DMS79 treated with DMSO at 0.1 percent for 48 hours (cell line): Measurements from ENCODE around the gene NDUFS6.
"Not testable (repeated sequence)": the region's sequence is repeated elsewhere in the genome, so short reads cannot be mapped to it uniquely, and the experiment has no call there.

Experiments used
- DNase-seq: peaks from one replicate; lab custom pipeline; 2025; lab: John Stamatoyannopoulos, UW

NDUFS6 gene

DNA sequence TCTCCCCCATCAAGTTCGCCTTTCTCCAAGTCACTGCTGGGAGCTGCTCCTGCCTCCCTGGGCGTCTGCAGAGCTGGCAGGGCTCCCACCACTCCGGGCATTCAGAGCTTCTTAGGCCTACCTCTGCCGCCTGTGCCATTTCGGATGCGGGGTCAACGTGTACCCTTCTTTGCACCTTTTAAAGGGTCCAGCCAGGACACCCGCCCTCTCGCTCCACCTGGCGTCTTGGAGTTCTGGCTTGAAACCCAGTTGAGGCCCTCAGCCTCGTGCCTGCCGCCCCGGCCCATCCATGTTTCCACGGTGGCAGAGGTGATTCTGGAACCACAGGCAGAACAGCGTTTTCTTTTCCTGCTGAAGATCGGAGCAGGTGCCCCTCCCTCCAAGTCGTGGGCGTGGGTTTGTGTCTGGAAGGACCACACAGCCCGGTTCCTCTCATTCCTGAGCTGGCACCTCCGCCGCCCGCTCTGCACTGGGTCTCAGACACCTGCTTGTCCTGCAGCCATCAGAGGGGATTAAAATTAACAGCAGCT is 32.9 kb downstream of the NDUFS6 start:
- DNase-seq = no peak

GRCh38 chr5:1834721-1835429 is 33.7 kb downstream of the NDUFS6 start:
- no peak for DNase-seq

DNA sequence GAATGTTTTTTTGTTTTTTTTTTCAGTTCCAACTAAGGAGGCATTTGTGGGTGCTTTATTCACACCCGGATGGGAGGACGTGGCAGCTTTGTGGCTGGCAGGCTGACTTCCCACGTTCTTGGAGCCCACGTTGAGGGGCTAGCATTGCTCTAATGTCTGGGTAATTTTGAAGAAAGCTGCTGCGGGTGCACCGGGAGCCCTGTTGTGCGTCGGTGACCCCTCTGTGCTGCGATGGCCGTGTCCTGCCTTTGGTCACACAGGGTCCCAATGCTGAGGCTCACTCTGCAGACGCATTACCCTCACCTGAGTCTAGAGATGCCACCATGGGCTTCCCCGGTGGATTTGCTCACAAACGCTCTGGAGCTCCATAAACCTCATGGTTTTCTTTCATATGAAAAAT is 34.2 kb downstream of the NDUFS6 start:
- DNase-seq = no peak

DNA sequence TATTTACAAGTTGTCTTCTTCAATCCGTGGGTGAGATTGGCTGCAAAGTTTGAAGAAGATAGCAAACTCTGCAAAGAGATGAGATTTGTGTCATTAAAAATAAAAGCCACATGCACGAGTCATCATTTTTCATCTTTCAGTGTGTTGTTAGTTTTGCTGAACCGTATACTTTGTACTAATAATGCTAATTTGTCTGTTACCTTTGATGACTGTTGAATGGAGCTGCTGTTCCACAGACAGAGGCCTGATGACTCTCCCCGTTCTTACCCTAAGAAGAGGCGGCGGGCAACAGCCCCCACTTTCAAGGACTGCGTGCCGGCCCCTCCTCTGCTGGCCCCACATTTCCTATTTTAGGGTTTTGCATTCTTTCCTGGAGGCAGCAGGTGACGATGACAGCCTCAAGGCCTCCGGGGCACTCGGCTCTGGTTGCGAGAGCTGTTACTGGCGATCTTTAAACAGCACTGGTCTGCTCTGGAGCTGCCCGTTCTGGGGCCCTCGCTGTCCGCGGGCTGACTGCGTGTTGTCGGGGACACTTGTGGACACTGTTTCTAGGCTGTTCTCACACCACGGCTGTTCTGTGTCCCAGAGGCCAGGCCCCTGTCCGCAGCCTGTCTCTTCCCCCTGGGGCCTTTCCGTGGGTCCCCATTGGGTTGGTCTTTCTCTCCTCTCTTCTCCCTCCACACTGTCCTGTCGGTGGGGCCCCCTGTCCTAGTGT is 35.1 kb downstream of the NDUFS6 start:
- no peak for DNase-seq

DNA sequence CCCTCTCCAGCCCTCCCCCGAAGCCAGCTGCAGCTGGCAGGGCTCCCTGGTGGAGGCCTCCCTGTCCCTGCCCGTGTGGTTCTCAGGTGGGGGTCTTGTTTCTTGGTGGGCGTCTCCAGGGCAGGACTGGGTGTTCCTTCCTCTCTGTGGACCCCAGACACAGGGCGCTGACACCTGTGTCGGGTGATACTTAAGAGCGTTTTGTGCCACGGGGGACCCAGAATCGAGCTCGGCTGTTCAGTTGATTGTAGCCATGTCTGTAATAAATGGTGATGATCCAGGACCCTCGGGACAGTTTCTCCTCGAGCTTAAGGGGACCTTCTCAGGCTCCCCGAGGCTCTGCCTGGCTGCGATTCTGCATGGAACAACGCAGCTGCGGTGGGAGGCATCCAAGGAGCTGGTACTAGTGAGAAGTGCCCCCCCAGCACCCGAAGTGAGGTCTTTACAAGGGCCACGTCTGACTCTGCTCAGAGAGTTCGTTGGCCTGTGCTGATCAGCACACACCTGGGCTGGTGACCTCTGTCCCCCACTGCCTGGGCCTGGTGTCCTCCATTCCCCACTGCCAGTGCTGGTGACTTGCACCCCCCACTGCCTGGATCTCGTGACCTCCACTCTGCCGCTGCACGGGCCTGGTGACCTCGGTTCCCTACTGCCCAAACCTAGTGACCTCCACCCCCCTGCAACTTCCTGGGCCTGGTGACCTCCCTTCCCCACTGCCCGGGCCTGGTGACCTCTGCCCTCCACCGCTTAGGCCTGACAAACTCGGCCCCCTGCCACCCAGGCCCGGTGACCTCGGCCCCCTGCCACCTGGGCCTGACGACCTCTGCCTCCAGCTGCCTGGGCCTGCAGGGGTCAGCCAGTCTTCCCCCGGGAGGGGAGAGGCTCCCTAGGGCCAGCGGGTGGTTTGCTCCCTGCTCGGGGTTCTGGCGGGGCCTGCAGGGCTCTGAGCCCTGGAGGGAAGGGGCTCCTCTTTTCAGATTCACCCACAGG is 36.0 kb downstream of the NDUFS6 start:
- no peak for DNase-seq

GRCh38 chr5:1838013-1838412 is 36.8 kb downstream of the NDUFS6 start:
- no peak for DNase-seq

GRCh38 chr5:1840071-1840547 is 38.9 kb downstream of the NDUFS6 start:
- DNase-seq = no peak

DNA sequence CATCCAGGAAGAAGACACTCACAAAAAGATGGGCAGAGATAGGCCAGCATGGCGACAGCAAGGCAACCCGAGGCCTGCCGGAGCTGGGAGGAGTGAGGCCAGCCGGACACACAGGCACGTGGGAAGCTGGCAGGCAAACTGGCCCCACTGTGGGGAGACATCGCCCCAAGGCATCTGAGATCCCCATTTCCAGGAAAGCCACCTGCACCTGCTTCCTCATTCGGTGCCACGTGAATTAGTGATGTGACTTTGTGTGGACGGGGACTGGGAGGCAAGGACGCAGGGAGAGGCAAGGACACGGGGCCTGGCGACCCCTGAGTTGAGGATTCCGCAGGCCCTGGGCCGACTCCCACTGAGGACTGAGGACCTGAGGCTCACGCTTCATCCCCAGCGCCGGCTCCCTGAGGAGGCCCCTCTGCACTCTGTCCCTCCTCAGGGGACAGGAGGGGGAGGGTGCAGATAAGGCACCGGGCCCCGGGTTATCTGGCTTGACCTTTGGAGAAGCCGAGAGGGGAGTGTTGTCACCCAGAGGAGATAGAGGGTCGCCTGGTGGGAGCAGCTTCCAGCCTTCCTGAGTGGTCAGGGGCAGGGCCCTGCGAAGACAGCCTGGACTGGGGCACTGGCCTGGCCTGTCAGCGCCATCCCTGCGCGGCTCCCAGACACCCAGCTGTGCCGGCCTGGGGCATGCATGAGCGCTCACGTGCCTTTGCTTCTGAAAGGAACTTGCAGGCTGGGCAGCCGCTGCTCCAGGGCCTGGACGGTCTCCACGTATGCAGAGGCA is 39.7 kb downstream of the NDUFS6 start:
- DNase-seq = no peak

GRCh38 chr5:1842004-1842819 is 41.0 kb downstream of the NDUFS6 start:
- no peak for DNase-seq

- DNase-seq = not testable (repeated sequence)
Observed at GRCh38 chr5:1843761-1844160, 42.6 kb downstream of the NDUFS6 start.

DNA sequence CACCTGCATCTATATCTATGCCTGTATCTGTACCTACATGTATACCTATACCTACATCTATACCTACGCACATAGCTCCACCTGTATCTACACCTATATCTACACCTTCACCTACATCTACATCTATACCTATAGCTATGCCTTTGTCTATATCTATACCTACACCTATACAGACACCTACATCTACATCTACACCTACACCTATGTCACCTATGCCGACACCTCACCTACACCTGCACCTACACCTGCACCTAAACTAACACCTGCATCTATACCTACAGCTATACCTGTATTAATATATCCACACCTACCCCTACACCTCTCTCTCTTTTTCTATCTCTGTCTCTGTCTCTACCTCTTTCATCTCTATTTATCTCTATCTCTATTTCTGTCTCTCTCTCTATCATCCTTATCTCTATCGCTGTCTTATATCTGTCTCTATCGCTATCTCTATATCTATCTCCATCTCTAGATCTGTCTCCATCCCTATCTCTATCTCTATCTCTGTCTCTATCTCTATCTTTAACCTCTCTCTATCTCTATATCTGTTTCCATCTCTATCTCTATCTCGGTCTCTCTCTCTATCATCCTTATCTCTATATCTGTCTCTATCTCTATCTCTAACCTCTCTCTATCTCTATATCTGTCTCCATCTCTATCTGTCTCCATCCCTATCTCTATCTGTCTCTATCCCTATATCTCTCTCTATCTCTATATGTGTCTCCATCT is 43.7 kb downstream of the NDUFS6 start:
- DNase-seq = no peak

GRCh38 chr5:1845696-1846095 is 44.5 kb downstream of the NDUFS6 start:
- no peak for DNase-seq

- DNase-seq = no peak
Observed at GRCh38 chr5:1846583-1846982, 45.4 kb downstream of the NDUFS6 start.

- no peak for DNase-seq
Observed at GRCh38 chr5:1847056-1847455, 45.8 kb downstream of the NDUFS6 start.

- DNase-seq = no peak
Observed at GRCh38 chr5:1847611-1848010, 46.4 kb downstream of the NDUFS6 start.

DNA sequence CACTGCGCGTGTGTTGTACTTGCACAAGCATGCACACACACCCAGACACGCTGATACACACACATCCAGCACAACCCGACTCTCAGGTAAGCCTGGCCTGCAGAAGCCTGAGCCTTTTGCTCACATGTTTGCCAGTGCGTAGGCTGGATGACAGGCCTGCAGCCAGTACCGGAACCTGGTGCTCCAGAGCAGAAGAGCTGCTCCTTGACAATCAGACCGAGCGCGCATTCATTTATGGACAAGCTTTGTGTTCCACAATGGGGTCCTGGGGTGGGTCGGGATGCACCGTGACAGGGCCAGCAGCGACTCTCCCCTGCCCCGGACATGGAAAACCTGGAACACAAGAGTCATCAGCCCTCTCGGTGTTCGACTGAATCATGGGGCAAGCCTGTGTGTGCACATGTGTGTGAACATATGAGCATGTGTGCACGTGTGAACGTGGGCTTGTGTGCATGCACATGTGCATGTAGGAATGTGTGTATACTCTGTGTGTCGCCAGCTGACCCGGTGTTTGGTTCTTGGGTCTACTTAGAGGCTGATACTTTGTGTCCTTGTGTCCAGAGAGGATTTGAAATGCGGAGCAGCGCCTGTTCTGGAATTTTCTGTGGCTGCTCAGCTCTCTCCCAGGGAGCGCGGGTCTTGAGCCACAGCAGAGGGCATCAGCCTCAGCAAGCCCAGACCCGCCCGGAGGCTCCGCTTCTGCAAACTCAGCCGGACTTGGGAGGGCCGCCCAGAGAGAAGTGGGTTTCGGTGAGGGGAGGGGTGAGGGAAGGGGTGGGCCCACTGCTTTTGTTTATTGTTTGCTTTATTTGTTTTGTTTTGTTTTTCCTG is 49.3 kb downstream of the NDUFS6 start:
- DNase-seq = peak; percentile 40

- DNase-seq = peak; percentile 70
Observed at GRCh38 chr5:1851290-1851934, 50.2 kb downstream of the NDUFS6 start.

DNA sequence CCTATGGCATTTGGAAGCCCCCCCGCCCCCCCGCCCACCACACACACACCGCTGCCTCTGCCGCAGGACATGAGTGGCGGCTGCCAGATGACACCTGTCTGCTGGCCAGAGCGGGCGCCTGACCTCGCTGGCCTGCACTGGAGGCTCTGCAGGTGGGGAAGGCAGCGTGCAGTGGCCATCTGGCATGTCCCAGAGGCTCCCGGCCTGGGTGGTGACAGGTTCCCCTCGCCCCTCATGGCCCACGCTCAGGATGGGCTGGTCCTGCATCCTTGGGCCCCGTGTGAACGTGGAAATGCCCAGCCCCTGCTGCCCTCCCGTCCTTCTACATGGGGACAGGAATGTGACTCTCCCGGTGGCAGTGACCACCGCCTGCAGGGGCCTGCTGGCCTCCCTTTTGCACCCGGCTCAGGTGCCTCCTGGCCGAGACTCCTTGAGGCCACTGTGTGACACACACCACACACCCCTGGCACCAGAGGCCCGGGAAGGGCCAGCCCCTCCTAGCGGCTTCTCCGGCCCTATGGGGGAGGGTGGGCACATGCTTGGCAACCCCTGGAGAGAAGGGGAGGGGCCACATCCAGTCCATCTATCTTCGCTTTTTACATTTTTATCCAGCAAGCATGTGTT is 51.2 kb downstream of the NDUFS6 start:
- DNase-seq = no peak
